GM18511 (cell line): ENCODE measurements around the gene COIL.
"Not testable (repeated sequence)": the region's sequence is repeated elsewhere in the genome, so short reads cannot be mapped to it uniquely, and the experiment has no call there.

Source experiments
- ATAC-seq: cut with Tn5 transposase; IDR thresholded peaks from one replicate; pipeline ENCODE4 v1.9.1; 2021; ENCODE audit warnings: mild to moderate bottlenecking, moderate library complexity; ENCODE audit not compliant: unreplicated experiment

The COIL gene

DNA sequence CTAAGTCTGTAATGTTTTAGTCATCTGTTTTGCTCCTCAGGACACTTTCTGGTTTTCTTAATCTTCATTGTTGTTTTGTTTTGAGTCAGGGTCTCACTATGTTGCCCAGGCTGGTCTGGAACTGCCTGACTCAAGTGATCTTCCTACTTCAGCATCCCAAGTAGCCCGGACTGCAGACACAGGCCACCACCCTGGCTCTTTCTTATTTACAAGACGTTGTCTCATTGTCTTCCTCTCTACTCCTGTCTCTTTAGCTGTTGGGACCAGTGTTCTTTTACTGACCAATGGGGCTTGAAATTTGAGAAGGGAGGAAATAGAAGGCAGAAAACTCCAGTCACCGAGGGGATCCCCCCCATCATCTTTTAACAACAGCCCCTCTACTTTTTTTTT lies 18.2 kb upstream of the COIL start:
- ATAC-seq, result no peak

DNA sequence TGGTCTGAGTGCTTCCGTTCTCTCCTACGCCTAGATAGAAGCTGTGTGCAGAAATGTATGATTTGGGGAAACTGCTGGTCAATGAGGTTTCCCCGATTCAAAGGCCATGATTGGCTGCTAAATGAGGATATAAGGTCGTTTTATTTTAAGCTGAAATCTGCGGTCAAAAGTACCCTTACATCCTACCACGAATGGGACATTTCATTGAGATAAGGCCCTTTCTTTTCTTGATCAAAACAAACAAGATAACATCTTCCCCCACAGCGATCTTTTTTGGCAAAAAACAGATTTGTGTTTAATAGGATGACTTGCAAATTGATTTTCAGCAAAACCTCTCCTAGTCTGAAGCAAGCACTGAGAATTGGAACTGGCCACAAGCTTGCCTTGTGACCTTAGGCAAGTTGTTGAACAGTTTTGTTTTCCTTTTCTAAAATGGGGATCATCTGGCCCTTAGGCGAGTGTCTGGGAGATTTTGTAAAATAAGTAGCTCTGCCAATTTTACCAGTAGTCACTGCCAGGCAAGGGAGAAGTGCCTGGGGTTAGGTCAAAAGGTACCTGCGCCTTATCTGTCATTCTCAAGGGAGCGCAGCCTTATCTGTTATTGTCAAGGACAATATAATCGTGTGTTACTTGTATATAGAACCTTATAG lies 17.7 kb upstream of the COIL start:
- no peak for ATAC-seq

DNA sequence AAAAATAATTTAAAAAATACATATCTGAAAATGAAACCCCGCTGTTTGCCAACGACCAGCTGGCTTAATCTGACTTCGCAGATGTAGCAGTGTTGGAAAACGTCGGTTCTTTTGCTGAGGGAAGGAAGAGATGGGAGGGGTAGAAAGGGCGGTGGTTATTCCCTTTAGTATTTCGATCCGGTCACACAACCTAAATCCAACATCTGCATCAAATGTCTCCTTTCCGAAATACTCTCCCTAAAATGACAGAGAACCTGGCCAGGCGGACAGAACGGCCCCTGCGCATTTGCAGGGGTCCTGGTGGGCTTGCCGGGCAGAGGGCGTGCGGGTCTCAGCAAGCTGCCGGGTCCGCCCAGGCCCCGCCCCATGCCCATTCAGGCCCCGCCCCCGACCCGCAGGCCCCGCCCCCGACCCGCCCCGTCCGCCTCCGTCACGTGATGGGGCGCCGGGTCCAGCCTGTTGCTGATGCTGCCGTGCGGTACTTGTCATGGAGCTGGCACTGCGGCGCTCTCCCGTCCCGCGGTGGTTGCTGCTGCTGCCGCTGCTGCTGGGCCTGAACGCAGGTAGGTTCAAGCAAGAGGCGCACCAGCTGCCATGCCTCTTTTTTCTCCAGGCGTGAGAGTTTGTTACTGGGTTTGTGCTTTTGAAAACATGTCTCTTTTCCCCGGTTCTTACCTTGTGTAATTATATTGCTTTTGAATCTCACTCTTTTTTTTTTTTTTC lies 17.0 kb upstream of the COIL start, which contains the start of gene SCPEP1:
Gene SCPEP1, plus strand, starts transcription at position 459 of the 723 bp plus-strand sequence. Its CDS starts 29 bp downstream, at position 488.
- ATAC-seq, result peak; percentile 81

GRCh38 chr17:56976941-56977608 lies 16.2 kb upstream of the COIL start:
- ATAC-seq, result no peak

DNA sequence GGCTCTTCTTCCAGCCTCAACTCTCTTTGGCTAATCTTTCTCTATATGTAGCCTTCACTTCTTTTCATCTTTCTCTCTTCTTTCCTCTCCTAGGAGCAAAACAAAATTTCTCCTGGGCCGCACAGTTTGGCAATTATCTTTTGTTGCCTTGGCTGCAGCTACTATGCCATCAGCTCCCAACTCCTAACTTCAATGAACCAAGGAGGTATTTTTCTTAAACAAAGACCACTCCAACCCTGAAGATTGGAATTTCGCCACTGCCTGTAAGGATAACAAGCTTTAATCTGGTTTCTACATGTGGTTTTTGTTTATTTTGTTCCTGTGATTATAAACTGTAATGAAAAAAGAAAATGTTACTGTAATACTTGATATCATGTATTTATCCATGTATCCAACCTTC lies 14.8 kb upstream of the COIL start:
- ATAC-seq, result no peak

DNA sequence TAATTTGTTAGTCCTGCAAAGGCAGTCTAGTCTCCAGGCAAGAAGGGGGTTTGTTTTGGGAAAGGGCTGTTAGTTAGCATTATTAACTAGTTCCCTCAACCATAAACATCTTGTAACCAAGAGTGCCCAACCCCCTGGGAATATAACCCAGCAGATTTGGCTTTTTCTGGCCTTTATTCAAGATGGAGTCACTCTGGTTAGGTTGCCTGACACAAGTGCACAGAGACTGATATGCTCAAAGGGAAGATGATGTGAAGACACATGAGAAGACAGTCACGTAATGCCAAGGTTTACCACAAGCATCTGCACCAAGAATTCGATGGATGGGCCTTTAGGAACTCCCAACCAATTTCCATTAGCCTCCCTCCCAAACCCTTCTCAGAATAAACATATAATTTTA lies 13.2 kb upstream of the COIL start:
- ATAC-seq, result no peak

GRCh38 chr17:56973520-56973919 lies 12.7 kb upstream of the COIL start:
- no peak for ATAC-seq

DNA sequence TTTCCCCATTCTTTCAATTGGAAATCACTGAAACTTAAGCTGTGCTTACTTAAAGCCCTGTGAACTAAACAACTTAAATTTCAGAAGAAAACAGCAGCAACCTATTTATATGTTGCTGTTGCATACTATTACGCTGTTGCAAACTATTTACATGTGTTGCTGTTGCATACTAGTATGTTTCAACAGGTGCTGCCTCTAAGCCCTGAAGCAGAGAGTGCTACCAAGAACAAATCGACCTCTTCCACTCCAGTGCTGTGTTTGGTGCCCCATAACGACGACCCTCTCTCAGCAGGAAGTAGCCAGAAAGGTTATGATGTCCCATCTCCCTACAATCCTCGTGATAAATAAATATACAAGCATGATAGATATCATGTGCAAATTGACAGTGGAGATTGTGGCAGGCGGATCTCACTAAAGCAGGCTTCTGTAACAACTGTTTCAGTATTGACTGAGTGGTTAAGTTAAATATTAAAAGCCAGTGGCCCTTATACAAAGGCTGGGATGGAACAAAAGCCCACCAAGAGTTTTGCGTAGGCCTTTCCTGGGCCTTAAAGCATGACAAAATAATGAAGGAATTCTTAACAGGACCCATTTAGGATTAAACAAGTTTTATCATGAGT lies 11.4 kb upstream of the COIL start:
- ATAC-seq, result no peak

DNA sequence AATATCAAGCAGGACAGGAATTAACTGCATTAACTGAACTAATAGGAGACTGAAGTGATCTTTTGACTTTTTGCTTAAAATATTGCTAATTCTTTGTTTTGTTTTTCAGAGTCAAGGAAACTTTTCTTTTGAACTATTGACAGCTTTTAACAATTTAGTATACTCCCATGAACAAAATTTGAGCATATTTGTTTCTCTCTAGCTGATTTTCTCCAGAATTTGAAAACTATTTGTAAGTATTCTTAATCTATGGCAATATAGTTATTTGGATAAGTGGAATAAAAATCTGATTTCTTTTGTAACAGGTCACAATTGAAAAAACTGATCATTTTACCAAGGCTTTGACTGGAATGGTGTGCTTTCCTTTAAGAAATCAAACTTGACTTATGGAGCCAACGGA lies 10.1 kb upstream of the COIL start:
- no peak for ATAC-seq

DNA sequence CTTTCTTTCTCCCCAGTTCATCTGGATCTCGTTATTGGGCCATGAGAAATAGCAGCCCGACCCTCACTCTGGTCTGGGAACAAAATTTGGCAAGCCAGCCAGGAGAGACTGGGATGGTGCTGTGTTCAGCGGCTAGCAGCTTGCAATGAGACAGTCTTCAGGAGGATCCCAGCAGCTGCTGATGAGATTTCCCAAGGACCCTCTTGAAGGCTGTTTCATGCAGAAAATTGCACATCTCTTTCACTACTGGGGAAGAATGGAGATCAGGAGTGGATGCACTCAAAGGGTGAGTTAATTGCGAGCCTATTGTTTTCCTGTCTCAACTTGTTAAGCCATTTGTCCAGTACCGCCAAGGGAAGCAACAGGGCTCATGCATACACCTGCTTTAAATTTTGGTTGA lies 5.5 kb upstream of the COIL start:
- ATAC-seq, result no peak

- not testable (repeated sequence) for ATAC-seq
These were observed 4.8 kb upstream of the COIL start for GRCh38 chr17:56965681-56966080.

DNA sequence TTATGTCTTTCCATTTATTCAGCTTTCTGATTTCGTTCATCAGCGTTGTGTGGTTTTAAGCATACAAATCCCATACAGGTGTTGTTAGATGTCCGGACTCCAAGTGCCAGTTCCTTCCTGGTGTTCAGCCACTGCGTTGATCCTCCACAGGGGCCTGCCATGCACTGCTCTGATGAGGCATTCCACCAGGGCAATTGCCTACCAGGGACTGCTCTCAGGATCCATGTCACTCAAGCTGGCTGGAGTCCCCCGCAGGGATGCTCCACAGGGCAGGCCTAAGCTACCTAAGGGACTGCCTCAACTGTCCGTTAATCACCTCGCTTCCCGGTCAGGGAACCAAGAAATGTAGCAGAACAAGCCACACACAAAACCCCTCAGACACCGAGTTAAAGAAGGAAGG lies 4.4 kb upstream of the COIL start:
- not testable (repeated sequence) for ATAC-seq

GRCh38 chr17:56956992-56957391 lies 3.9 kb downstream of the COIL start:
- ATAC-seq, result no peak

DNA sequence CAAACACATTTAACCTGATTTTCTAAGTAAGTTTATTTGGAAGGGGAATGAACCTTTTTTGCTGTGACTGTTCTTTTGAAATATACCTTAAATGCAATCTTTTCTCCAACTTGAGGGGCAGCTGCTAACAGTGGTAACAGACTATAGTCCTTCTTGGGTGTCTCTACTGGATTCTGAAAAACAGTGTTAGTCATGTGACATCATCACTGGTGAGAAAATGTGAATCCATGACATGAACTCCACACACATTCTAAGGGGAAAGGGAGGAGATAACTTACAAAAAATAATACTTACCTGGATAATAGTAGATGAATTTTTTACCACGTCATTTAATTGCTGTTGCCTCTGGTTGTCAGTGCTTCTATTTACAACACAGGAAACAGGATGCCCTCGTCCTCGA lies 11.3 kb downstream of the COIL start:
- ATAC-seq, result no peak

- ATAC-seq, result no peak
These were observed 12.4 kb downstream of the COIL start for GRCh38 chr17:56948491-56948890.

DNA sequence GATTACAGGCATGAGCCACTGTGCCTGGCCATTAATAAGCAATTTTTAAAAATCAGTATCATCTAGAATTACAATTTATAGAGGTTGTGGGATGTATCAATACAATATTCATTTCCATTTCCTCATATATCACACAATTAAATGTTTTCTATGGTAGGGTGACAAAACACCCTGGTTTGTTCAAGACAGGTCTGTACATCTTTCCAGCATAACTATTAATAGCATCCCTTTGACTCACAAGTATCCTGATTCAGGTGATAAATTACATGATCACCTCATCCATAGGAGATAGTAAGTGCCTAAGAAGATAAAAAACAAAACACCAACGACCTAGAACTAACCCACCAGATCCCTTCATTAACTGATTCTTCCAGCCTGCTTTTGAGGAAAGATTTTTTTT lies 13.1 kb downstream of the COIL start:
- ATAC-seq, result no peak

GRCh38 chr17:56945938-56946505 lies 14.8 kb downstream of the COIL start:
- ATAC-seq, result no peak

DNA sequence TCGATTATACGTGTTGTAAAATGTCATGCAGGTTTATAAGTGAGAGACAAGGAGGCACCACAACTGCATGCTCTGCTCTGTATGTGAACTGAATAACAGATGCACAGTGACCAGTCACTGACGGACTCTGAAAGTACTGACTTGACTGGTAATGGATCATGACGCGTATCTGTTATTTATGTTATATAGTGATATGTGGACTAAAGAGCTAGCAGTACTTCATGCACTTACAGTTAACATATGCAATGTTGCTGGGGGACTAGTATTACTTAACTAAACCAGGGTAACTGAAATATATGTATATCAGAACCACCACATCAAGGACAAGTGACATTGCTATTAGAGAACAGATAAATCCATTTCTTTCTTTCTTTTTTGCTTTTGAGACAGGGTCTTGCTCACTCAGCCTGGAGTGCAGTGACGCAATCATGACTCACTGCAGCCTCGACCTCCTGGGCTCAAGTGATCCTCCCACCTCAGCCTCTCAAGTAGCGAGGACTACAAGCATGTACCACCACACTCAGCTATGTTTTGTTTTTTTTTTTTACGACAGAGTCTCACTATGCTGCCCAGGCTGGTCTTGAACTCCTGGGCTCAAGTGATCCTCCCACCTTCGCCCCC lies 17.2 kb downstream of the COIL start:
- no peak for ATAC-seq

- peak; percentile 74 for ATAC-seq
These were observed 20.9 kb downstream of the COIL start for GRCh38 chr17:56939869-56940484.

GRCh38 chr17:56938206-56938605 lies 22.6 kb downstream of the COIL start:
- not testable (repeated sequence) for ATAC-seq
